Superior temporal gyrus (tissue), 1 donor: Measurements from ENCODE around the gene TMEM114.

Experiments
- DNase-seq: peaks from one replicate; pipeline ENCODE4 v3.0.0-alpha.2; 2016; ENCODE audit errors: extremely low spot score

The TMEM114 gene

DNA sequence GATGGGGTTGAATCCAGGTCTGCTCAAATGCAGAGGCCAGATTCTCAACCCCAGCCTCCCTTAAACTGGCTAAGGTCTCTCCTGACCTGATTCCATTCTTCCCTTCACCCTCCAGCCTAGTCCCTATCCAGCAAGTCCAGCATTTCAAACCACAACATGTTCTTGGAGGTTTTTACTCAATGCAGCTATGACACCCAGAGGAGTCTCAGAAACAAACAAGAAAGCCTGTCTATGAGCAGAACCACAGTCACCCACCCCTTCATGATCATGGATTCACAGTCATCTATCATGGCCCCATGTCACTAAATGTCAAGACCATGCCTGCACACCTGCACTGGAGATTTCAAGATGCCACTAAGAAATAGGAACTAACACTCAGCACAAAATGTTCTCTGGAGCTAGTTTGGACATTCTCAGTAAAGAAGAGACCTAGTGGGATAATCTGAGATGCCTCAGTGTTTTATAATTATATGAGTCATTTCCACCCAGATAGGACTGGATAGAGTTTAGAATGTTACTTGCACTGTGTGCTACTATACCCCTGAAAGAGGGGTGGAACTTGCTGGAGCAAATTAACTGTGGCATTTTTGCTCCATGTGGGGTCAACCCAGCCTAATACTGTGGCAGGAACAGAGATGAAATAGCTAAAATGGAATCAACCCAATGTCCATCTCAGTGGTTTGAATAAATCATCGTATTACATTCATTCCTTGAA, 21.7 kb upstream of the TMEM114 start:
- no peak for DNase-seq

DNA sequence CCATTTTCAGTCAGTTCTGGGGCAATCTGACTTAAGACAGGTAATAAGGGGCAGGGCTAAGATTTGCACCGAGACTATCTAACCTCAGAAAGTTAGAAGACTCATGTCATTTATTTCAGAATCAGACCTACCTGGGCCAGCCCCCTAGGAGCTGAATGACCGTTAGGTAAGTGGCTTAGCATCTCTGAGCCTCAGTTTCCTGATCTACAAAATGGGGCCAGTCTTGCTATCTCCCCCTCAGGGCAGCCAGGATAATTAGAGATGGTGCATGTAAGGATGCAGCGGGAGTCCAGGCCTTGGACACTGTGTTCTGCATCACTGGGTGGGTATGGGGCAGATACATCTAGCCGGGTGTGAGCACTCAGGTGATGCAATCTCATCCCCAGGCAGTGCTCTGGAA, 20.8 kb upstream of the TMEM114 start:
- no peak for DNase-seq

DNA sequence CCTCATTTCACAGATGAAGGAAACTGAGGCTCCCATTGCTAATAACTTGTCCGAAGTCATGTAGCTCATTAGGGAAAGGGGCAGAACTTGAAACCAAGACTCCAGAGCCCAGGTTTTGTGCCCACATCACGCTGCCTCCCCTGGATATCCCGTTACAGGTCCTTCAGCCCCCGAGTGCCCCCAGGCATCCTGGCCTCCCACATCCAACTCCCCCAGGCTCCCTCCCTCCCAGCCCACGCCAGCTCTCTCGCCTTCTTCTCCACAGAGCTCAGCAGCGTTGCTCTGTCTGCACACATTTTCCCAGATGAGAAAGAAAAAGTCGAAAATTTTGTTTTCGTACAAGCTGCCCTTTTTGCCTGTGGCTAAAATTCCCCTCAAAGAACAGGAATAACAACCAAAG, 16.9 kb upstream of the TMEM114 start:
- no peak for DNase-seq

DNA sequence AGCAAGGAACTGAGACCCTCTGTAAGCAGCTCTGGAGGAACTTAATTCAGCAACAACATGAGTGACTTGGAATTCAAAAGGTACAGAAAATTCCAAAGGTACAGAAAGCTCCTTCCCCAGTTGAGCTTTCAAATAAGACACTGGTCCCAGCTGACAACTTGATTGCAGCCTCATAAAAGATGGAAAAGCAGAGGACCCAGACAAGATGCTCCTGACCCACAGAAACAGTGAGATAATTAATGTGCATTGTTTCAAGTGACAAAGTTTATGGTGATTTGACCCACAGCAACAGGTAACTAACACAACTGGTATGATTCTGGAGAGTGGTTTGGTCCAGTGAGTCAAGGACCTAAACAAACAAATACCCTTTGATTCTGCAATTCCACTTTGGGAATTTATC, 15.2 kb upstream of the TMEM114 start:
- no peak for DNase-seq

DNA sequence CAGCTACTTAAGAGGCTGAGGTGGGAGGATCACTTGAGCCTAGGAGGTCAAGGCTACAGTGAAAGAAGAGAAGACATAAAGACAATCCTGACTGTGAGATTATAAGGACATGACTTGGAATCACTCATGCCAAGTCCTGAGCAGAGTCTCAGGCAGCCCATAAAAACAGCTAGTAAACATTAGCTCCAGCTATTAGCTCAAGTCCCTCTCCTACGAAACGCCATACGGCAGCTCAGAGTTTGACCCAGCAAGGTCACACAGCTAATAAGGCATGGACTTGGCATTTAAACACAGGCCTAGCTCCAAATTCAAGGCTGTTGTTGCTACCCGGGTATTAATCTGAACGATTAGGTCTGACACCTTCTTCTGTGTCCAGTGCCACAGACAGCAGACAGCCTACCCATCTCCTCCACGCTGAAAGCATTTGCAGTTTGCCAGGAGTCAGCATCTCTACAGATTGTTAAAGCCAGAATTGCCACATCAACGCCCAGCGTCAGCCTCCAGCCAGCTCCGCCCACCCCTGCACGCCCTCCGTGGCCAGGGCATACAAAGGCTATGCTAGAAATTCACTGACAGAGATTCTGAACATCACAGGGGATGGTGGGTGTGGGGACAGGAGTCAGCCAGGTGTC, 9.9 kb upstream of the TMEM114 start:
- no peak for DNase-seq

DNA sequence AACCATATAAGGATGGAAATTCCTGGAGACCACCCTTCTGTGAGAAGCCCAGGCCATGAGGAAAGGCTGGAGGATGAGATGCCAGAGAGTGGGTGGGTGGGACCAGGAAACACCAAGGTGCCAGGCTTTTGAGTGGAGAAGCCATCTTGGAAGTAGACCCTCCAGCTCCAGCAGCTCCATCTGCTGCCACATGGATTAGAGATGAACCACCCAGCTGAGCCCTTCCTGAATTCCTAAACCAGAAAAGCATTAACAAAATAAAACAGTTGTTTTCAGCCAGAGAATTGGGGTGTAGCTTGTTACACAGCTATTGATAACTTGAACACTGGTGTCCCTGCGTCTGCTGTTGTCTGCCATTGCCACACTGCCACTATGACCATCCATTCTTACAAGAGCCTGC, 6.3 kb upstream of the TMEM114 start:
- no peak for DNase-seq

DNA sequence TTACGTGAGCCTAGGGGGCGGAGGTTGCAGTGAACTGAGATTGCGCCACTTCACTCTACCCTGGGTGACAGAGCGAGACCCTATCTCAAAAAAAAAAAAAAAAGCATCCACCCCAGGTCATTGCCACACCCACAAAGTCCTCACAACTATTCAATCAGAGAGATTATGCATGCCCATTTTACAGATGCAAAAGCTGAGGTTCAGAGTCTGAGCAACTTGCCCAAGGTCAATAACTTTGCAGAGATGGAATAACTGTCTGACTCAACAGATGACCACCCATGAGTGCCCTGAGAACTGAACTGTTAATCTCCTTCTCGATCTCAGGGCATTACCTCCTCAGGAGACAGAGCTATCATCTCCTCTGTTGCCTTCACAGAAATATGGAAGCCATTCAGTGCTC, 5.5 kb upstream of the TMEM114 start:
- DNase-seq = no peak

DNA sequence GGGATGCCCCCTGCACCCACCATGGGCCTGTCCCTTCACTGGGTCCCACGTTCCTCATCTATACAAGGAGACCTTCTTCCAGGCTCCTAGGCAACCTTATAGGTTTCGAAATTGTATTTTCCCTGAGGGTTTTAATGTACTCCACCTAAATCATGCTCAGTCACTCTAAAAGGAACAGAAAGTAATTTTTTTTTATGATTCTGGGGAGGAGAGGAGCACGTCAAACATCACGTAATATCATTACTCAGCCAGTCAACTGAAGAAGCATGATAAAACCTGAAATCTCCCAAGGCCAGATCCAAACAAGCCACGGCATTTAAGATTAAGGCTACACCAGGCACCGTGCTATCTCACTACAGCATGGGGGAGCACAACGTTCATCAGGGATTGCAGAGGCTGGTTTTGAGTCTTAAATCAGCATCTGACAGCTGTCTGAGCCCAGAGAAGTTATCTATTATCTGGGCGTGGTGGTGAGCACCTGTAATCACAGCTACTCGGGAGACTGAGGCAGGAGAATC, 3.9 kb upstream of the TMEM114 start:
- no peak for DNase-seq

DNA sequence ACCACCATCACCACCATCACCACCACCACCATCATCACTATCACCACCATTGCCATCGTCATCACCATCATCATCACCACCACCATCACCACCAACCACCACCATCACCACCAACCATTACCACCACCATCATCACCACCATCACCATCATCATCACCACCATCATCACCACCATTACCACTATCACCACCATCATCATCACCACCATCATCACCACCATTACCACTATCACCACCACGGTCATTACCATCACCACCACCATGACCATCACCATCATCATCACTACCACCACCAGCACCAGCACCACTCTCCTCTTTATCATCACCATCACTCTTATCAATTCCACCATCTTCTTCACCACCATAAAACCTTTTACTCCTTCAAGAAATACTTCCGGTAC, 1.1 kb upstream of the TMEM114 start:
- no peak for DNase-seq

DNA sequence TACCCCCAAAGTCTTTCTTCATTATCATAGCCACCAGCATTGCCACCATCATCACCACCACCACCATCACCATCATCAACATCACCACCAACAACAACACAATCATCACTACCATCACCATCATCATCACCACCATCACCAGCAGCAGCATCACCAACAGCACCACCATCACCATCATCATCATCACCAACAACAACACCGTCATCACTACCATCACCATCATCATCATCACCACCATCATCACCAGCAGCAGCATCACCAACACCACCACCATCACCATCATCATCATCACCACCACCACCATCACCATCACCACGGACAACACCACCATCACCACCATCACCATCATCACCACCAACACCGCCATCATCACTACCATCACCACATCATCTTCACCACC, 500 bp upstream of the TMEM114 start:
- no peak for DNase-seq

DNA sequence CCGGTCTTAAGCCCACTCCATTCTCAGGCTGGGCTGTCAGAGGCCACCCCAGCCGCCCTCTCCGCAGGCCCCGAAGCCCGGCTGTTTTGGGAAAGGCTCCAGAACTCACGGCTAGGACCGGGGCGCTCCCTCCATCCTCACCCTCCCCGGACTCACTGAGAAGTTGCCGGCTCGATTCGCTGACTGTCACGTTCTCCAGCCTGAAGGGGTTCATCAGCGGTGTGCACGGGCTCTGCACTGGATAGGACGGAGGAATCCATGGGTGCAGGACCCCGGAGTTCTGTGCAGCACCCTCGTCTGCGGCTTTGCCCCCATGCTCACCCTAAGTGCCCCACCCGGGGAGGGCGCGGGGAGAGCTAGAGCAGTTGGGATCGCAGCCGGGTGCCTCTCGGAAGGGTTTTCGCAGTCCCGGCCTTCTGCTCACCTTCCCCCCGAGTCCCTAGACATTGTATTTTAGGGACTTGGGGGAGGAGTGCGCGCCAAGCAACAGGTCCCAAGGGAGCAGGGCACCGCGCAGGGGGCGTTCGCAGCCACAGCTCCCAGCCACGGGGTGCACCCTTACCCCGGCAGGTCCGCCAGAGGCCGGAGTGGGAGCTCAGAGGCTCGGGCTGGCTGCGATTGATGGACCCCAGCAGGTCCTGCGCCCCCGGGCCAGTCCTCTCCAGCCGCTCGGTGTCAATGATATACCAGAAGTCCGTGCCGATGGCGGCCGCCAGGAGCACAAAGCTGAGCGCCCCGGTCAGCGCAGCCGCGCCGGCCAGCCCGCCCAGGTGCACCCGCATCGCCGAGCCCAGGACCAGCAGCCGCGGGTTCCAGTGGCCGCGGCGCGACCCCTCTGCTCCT, 1.0 kb downstream of the TMEM114 start:
- DNase-seq = no peak

DNA sequence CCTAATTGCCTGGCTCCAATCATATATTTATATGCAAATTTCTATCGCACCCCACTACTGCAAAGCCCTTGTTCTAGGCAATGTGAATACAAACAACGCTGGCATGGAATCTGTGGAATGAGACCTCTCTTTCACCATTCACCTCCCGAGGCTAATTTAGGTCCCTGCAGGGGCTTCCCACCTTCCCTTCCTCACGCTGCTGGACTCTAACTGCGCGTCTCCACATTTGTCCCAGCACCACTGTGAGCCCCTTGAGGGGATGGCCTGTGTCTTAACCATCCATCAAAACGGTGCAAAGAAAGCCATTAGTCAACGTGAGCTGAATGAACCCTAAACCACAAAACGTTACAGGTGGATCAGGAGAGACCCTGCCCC, 1.6 kb downstream of the TMEM114 start:
- no peak for DNase-seq

DNA sequence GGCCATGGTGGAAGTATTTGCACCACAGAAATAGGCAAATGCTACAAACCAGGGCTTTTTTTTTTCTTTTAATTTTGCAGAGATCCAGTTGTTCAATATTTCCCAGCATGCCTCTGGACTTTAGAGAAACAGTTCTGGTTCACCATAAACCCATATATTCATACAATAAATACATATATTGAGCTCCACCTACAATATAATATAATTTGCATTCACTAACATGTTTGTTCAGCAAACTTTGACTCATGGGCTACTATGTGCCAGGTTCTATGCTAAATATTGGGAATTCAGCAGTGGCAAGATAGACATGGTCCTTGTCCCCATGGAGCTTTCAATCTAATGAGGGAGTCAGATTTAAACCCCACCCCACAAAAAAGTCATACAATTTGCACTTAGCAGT, 3.2 kb downstream of the TMEM114 start:
- no peak for DNase-seq

DNA sequence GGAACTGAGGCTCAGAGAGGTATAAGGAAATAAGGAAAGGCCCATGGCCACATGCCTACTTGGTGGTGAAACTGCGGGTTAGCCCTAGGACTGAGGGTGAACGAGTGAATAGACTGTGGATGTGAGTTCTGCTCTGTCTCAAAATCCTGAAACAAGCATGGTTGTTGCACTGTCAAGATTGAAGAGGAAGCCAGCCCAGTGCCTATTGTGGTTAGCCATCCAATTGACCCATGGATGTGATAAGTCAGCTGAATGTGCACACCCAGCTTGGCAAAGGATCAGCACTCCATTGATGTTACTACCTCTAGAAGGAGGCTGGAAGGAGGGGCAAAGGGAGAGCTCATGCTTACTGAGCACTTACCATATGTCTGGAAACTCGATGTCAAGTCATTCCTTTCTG, 4.5 kb downstream of the TMEM114 start:
- no peak for DNase-seq

DNA sequence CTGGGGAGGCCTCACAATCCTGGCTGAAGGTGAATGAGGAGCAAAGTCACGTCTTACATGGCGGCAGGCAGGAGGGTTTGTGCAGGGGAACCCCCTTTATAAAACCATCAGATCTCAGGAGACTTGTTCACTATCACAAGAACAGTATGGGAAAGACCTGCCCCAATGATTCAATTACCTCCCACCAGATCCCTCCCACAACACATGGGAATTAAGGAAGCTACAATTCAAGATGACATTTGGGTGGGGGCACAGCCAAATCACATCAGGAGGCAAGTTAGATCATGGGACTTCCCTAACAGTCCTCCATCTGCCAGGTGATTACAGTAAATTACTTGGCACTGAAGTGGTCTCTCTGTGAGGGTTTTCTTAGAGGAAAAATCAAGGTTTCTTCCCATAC, 5.3 kb downstream of the TMEM114 start:
- no peak for DNase-seq

DNA sequence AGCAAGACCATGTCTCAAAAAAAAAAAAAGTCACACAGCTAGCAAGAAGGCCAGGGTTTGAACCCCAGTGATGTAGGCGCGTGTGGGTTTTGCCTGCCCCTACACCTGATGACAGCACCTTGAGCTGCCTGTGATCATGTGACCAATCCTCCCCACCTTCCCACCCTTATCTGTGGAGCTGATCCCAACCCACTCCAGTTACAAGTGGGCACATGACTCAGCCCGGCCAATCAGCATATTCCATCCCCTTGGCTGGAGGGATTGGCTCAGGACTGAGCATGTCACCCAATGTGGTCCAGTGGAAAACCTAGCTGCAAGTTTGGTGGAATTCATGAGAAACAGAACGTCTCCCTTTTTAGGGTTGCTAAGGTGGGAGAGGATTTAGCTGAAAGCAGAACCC, 6.6 kb downstream of the TMEM114 start:
- no peak for DNase-seq

DNA sequence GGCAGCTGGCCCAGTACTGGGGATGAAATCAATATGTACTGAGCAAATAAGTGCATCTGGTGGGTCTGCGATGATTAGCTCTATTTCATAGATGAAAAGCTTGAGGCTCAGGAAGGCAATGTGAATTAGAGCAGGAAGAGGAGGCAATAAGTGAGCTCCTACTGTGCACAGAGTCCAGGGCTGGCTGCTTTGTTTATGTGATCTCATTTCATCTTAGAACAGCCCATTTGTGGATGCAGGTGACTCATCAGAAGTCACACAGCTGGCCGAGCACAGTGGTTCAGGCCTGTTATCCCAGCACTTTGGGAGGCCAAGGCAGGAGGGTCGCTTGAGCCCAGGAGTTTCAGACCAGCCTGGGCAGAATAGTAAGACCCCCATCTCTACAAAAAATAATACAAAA, 7.1 kb downstream of the TMEM114 start:
- no peak for DNase-seq

DNA sequence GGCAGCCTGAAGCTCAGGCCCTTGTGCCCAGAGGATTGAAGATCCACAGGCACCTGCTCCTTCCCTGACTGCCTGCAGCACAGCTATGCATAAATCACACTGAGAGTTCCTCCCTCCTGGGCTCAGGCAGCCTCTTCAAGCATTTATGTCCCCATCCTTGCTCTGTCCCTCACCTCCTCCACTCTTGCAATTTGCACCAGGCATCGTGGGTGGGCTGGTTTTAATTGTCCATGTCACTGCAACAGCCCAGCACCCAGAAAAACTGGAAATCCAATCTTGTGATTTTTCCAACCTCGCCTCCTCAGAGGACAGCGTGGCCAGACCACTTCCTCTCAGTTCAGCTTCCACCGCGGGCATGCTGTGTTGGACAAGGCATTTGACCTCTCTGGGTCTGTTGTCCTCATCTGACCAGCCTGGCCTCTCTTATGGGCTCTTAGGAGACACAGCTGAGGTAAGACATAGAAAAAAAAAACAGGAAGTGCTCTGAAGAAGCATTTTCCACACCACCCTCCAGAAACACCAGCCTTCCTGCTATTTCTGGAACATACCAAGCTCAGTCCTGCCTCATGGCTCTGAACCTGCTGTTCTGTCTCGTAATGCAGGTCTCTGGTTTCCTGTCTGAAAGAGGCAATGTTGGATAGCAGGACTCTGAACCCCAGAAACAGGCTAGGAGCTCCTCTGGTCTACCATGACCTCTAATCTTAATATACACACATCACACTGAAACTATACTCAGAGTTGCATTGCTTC, 8.3 kb downstream of the TMEM114 start:
- peak; percentile 39 for DNase-seq

DNA sequence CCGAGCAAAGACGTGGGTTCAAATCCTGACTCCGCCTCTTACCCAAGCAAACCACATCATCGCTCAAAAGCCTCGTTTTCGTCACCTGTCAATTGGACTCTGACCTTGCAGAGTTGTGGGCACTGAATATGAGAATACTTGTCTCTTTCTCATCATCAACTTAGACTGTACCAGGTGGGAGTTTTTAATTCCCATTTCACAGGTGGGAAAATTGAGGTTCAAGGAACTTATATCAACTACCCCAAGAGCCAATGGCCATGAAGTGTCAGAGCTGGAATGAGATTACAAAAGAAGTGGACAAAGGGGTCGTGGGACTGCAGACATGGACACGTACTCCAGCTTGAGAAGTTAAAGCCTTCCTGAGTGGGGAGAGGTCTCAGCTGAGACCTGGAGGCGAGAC, 10.8 kb downstream of the TMEM114 start:
- DNase-seq = no peak

DNA sequence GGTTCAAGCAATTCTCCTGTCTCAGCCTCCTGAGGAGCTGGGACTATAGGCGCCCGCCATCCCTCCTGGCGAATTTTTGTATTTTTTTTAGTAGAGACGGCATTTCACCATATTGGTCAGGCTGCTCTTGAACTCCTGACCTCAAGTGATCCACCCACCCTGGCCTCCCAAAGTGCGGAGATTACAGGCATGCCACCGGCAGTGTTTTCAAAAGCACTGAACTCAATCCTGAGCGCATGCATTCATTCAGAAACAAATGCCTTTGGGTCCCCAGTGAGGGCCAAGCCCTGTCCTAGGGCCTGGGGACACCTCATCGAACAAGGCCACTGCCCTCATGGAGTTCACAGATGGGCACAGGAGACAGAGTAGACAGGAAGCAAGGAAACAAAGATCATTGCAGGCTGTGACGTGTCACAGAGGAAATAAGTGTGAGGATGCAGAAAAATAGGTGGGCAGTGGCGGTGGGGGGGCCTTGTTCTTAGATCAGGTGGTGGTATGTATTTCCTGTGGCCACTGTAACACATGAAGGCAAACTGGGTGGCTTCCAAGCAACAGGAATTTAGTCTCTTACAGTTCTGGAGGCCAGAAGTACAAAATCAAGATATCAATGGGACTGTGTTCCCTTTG, 12.5 kb downstream of the TMEM114 start:
- DNase-seq = no peak

DNA sequence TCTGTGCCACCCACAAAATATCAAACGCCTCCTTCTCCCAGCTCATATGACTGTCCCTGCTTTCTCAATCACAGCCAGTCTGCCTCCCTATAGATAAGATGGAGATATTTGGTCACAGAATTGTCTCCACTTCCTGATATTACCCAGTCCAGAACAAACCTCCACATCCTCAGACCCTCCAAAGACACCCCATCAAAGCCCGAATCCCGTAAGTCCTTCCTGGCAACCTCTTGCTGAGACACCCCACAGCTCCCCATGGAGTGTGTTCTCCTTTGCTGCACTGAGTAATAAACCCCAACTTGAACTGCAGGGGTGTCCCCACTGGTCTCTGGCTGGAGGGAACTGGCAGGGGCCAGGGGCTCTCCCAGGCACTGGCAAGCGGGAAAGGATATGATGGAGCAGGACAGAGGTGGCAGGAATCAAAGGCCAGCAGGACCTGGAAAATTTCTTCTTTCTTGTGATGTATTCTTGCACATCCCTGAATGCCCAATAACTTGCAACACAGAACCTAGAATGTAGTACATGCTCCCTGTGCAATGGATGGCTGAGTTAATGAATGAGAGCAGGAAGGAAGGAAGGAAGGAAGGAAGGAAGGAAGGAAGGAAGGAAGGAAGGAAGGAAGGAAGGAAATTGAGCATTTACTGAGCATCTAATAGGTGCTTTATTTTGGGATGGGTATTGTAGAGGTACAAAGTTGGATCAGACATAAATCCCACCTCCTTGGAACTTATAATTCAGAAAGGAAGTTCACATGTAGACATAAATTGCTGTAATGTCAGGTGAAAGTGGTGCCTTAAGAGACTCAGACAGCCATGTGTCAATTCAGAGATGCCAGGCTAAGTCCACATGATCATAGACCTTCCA, 13.9 kb downstream of the TMEM114 start:
- DNase-seq = no peak
